GM21786 (cell line): Measurements from ENCODE around the gene TFAP2B.

ENCODE experiments used
- ATAC-seq: cut with Tn5 transposase; IDR thresholded peaks from one replicate; pipeline ENCODE4 v1.9.1; 2021; ENCODE audit not compliant: unreplicated experiment

Gene TFAP2B

GRCh38 chr6:50824552-50824951 lies 5.9 kb downstream of the TFAP2B start:
- ATAC-seq: no peak

GRCh38 chr6:50825375-50826036 lies 6.8 kb downstream of the TFAP2B start:
- no peak for ATAC-seq

- no peak for ATAC-seq
These were observed 7.5 kb downstream of the TFAP2B start for GRCh38 chr6:50826037-50826761.

DNA sequence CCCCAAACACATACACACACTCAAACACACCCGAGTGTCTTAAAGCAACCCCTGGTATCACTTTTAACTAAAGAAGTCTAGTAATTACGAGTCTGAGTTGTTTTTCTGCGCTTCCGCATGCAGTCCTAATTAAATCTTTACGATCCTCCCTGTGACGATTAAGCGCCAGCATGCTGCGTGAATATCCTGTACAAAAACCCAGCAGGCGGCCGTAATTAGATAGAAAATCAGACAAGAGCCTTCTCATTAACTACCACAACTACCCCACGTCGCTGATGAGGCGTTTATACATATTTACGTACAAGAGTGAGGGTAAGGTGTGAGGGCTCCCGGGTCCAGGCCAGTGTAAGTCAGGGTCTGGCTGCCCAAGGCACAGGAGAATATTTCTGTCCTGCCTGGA lies 8.1 kb downstream of the TFAP2B start:
- no peak for ATAC-seq

DNA sequence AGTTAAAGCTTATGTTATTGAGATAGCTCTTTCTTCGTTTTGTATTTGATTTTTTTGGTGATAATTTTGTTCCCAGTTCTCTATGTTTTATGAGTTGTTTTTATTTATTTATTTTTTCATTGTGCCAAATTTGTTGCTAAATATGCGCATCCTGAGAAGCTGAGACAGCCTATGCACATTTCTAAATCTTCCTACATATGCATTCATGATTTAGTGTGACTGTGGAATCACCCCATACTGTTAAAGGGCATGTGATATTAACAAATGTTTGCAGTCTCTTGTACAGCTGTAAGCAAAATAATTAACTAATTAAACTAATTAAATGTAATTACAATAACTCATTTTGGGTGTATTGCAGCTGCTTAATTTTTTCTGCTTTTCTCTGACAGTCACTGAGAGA lies 10.4 kb downstream of the TFAP2B start:
- no peak for ATAC-seq

GRCh38 chr6:50829898-50830444 lies 11.3 kb downstream of the TFAP2B start:
- ATAC-seq: no peak

GRCh38 chr6:50831186-50831585 lies 12.5 kb downstream of the TFAP2B start:
- no peak for ATAC-seq

DNA sequence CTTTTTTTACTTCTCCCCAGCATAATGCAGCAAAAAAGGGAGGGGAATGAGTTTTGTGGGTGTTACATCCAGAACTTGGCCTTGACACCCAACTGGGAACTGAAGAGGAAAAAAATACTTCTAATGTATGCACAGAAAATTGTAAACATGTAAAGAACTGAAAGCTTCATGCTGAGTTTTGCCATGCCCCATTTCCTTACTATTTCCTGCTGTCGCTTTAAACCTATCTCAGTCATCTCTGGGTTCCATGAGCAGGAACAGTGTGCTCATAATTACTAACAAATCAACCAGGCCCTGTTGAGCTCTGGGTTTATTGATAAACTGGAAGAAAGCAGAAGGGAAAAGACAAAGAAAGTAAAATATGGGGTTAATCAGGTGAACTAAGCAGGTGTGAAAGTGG lies 14.2 kb downstream of the TFAP2B start:
- no peak for ATAC-seq

- ATAC-seq: no peak
These were observed 16.3 kb downstream of the TFAP2B start for GRCh38 chr6:50834929-50835410.

- ATAC-seq: no peak
These were observed 17.6 kb downstream of the TFAP2B start for GRCh38 chr6:50836231-50836630.

DNA sequence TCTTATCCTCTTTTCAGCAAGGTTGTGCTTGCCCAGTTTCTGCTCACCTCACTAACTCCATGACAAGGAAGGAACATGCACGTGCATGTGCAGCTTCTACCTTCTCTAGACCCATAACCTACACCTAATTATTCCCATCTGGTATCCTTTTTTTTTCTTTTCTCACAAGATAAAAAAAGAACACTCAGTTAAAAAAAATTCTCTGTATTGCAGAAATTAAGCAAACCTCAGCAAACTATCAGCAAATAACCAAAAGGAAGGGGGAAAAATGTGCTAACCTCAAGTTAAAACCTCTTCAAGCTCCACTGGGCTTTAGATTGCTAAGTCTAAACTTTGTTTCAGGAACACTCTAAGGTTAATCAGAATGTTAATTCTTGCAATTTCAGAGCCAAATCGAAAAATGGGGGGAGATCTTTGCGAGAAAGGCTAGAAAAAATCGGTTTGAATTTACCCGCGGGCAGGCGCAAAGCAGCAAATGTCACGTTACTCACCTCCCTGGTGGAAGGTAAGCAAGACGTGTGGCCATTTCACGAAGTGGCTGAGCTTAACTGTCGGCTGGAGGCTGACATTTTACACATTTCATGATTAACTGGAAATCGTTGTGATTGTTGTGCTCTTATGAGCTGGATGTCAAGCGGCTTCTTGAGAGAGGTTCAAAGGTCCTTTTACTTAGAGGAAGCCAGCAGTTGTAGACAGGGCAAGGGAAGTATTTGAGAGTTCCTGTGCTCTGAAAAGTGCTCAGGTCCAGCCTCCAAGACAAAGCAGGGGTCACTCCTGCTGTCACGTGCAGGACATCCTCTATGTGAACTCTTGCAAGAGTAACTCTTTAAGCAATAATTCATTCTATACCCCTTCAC lies 19.1 kb downstream of the TFAP2B start:
- ATAC-seq: no peak

GRCh38 chr6:50840112-50840810 lies 21.6 kb downstream of the TFAP2B start:
- no peak for ATAC-seq

DNA sequence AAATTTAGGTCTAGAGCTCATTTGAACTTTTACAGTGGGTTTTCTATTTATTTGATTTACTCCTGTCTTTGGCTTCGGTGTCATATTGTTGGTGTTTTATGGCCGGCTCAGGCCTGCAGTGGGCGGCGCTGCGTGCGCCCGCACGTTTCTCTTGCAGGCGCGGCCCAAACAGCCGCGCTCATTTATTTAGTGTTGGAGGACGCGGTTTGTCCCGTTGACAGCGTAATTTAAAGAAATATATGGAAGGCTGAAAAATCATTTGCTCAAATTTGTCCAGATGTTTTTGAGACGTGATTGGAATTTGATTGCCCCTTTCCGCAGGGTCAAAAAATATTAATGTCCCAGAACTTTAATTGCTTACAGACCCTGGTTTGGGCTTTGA lies 22.1 kb downstream of the TFAP2B start:
- ATAC-seq: no peak

DNA sequence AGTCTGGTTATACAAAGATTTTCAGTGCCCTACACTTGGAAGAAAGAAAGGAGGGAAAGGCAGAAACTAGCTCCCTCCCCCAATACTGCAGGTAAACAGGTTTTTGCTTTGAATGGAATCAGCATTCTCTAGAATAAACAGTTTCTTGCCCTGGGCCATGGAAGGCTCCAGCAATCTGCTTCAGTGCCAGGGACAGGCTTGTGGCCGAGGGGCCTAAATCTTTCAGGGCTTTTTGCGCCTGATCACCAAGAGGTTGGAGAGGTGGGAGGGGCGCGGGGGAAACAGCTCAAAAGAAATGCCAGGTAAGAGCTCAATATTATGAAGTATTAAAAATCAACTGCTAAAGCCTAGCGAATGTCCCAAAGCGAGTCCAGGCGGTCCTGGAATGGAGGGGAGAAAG lies 23.8 kb downstream of the TFAP2B start:
- no peak for ATAC-seq

DNA sequence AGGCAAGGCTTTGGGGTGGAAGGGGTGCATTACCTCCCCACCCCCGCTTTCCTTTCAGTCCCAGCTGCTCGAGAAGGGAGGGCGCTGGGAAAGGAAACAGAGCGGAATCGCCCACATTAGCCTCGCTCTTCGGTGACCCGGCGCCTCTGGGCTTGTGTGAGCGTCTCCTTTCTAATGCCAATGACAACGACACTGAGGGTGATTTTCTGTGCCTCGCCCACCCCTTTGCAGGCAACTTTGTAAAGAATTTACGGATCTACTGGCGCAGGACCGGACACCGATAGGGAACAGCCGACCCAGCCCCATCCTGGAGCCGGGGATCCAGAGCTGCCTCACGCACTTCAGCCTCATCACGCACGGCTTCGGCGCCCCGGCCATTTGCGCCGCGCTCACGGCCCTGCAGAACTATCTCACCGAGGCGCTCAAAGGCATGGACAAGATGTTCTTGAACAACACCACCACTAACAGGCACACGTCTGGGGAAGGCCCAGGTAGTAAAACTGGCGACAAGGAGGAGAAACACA lies 24.3 kb downstream of the TFAP2B start:
- ATAC-seq: no peak

GRCh38 chr6:50843842-50844241 lies 25.2 kb downstream of the TFAP2B start:
- no peak for ATAC-seq

- no peak for ATAC-seq
These were observed 26.9 kb downstream of the TFAP2B start for GRCh38 chr6:50845499-50846143.

GRCh38 chr6:50846144-50846851 lies 27.6 kb downstream of the TFAP2B start:
- ATAC-seq: no peak

DNA sequence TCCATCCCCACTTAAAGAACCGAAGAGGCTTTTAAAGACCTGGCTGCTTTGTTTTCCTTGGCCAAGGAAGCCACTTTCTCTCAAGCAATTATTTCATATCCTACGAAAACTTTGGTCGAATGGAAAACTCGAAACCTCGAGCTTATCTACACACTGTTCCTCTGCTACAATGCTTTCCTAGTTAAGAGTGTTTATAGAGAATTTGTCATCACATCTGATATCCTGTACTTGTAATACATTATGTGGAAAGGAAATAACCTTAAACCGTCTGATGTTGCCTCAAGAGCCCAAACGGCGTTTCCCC lies 28.1 kb downstream of the TFAP2B start:
- ATAC-seq: no peak
